Measurements from ENCODE around the gene FLNB.

FLNB gene

DNA sequence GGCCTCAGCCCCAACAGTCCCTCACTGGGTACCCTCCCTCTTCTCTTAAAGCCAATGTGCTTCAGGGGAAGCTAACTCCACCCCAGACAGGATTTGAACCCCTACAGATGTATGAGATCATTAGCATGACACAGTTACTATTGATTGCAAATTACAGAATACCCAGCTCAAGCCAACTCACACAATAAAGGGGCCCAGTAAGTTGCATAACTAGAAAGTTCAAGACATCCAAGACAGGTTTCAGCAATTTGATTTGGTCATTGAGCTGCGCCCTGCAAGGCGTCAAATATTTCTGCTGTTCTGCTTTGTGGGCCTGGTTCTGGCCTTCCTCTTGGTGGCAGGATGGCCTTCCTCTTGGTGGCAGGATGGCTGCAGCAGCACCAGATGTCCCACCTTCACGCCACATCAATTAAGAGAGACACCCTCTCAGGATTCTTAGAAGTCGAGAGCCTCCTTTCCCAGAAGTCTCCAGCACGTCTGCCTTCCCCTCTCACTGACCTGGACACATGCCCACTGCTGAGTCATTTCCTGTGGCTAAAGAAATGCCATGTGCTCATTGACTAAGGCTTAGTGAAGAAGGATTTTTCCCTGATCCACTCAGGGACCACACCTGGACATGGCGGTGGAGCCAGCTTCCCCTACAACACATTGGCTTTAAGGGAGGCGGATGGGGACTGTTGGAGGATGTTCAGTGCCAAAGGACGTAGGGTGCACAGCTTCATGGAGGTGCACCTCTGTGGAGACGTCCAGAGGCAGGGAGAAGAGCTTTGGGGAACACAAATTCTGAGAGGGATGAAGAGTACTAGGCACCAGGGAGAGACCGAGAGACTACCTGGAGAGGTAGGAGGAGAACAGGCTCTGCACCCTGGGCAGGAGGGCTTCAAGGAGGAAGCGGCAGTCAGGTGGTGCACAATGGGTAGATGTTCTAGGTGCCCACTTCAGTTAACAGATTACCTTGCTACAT is 153.5 kb downstream of the FLNB start:
- peak overlapping the region; percentile 88 for H3K27ac ChIP-seq

GRCh38 chr3:58163234-58163633 is 155.0 kb downstream of the FLNB start:
- TF ChIP-seq, protein P1, sequence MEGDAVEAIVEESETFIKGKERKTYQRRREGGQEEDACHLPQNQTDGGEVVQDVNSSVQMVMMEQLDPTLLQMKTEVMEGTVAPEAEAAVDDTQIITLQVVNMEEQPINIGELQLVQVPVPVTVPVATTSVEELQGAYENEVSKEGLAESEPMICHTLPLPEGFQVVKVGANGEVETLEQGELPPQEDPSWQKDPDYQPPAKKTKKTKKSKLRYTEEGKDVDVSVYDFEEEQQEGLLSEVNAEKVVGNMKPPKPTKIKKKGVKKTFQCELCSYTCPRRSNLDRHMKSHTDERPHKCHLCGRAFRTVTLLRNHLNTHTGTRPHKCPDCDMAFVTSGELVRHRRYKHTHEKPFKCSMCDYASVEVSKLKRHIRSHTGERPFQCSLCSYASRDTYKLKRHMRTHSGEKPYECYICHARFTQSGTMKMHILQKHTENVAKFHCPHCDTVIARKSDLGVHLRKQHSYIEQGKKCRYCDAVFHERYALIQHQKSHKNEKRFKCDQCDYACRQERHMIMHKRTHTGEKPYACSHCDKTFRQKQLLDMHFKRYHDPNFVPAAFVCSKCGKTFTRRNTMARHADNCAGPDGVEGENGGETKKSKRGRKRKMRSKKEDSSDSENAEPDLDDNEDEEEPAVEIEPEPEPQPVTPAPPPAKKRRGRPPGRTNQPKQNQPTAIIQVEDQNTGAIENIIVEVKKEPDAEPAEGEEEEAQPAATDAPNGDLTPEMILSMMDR (conservative IDR thresholded peaks at IDR 0.05): no peak
- peak overlapping the region; percentile 88 for H3K27ac ChIP-seq

More for the DNA sequence above, 153.5 kb downstream of the FLNB start:
- TF ChIP-seq, protein P1 (conservative IDR thresholded peaks at IDR 0.05): no peak

DNA sequence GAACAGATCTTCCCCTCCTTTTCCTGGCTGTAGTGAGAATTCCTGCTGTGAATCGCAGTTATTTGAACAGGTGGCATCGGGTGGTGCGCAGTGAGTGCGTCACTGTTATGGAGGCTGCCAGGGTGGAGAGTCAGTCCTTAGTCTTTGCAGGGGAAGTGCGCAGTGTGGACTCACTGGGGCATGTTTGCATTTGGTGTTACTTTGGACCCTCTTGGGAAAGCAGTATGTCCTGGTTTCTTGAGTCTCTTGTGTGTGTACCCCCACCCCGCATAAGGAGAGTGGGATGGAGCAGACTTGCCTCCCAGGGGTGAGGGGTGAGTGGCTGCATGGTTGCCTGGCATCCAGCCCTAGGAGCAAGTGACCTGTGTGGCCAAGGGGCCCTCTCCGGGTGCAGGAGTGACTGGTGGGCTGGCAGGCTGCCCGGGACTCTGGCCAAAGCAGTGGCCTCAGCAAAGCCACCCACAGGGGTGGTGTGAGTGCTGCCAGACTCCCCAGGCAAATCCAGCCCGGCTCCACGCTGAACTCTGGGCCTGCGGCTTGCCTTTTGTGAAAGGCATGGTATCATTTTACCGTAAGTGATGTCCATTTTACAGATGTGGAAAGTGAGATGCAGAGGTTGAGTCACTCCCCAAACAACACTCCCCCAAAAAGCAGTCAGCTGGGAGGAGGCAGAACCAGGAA is 156.1 kb downstream of the FLNB start:
- H3K27ac ChIP-seq: peak overlapping the region; percentile 88
- TF ChIP-seq, protein P1 (conservative IDR thresholded peaks at IDR 0.05): no peak

GRCh38 chr3:58164906-58165821 is 156.9 kb downstream of the FLNB start:
- peak overlapping the region; percentile 88 for H3K27ac ChIP-seq

DNA sequence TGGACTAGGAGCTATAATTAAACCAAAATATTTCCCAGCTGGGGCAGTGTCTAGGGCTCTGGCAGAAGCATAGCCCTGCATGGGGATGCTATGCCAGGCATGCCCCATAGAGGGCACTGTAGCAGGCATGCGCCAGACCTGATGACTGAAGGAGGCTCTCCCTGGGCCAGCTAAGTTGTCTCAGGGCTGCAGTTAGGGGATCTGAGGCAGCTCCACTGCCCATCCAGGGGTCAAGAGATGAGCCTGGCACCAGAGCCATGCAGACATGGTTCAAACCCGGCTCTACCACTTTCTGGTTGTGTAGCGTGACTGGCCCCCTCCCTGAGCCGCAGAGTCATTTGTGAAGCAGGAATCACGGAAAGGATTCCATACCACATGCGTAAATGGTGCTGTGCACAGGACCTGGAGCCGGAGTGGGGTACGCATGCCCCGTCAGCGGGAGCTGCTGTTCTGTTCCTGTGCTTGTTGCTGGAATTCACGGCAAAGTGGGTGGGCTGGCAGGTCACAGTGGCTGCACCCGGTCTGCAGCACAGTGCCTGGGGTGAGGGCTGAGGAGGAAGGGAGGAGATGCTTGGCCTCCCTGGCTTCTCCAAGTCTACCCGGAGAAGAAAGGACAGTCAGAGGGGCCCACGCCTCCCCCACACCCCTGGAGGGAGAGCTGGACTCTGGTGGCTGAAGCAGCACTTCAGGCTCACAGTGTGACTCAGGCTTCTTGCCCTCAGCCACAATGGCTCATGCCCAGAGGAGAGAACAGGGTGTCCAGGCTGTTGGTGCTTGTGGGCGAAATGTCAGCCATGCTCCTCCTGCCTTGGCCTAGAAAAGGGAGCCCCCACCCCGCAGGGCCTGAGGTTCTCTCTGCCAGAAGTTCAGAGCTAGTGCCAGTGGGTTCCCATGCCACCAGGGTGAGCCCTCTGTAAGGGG is 159.5 kb downstream of the FLNB start:
- H3K27ac ChIP-seq: peak overlapping the region; percentile 88
- TF ChIP-seq, protein P1 (conservative IDR thresholded peaks at IDR 0.05): peak; percentile 89

More at GRCh38 chr3:58164906-58165821, 156.9 kb downstream of the FLNB start:
- TF ChIP-seq, protein P1 (conservative IDR thresholded peaks at IDR 0.05): no peak

- peak overlapping the region; percentile 88 for H3K27ac ChIP-seq
- TF ChIP-seq, protein P1 (conservative IDR thresholded peaks at IDR 0.05): no peak
Observed at GRCh38 chr3:58168498-58168897, 160.3 kb downstream of the FLNB start.

Measured in VCaP (cell line).